ENCODE results near the gene SCIN.

- TF ChIP-seq POLR2A (IDR thresholded peaks at IDR 0.05) (no peak), CTCF (IDR thresholded peaks at IDR 0.05) (no peak), POLR2AphosphoS5 (IDR thresholded peaks at IDR 0.05) (no peak), EP300 (IDR thresholded peaks at IDR 0.05) (no peak)
Observed at GRCh38 chr7:12550956-12551355, 19.6 kb upstream of the SCIN start.
